GM10847 (cell line): ENCODE measurements around the gene ATF6.

ENCODE experiments used
- POLR2A ChIP-seq: IDR thresholded peaks from 2 replicates; pipeline ENCODE4 v1.6.1; 2011; ENCODE audit not compliant: insufficient read length; ENCODE audit errors: extremely low read depth

The ATF6 gene

GRCh38 chr1:161840363-161840762, 74.2 kb downstream of the ATF6 start:
- no peak for TF ChIP-seq POLR2A

GRCh38 chr1:161843156-161843555, 77.0 kb downstream of the ATF6 start:
- TF ChIP-seq POLR2A: no peak

GRCh38 chr1:161844696-161845095, 78.6 kb downstream of the ATF6 start:
- no peak for TF ChIP-seq POLR2A

GRCh38 chr1:161848676-161849075, 82.6 kb downstream of the ATF6 start:
- no peak for TF ChIP-seq POLR2A

GRCh38 chr1:161849518-161849917, 83.4 kb downstream of the ATF6 start:
- TF ChIP-seq POLR2A: no peak

- TF ChIP-seq POLR2A: no peak
Observed at GRCh38 chr1:161855260-161855659, 89.1 kb downstream of the ATF6 start.

GRCh38 chr1:161858271-161858670, 92.2 kb downstream of the ATF6 start:
- no peak for TF ChIP-seq POLR2A

GRCh38 chr1:161863549-161863948, 97.4 kb downstream of the ATF6 start:
- TF ChIP-seq POLR2A: no peak

- TF ChIP-seq POLR2A: no peak
Observed at GRCh38 chr1:161864577-161864976, 98.5 kb downstream of the ATF6 start.

GRCh38 chr1:161866241-161866640, 100.1 kb downstream of the ATF6 start:
- TF ChIP-seq POLR2A: no peak

- no peak for TF ChIP-seq POLR2A
Observed at GRCh38 chr1:161868832-161869231, 102.7 kb downstream of the ATF6 start.

GRCh38 chr1:161869291-161869690, 103.2 kb downstream of the ATF6 start:
- TF ChIP-seq POLR2A: no peak

GRCh38 chr1:161872506-161872905, 106.4 kb downstream of the ATF6 start:
- TF ChIP-seq POLR2A: no peak

GRCh38 chr1:161879261-161879660, 113.1 kb downstream of the ATF6 start:
- no peak for TF ChIP-seq POLR2A

- TF ChIP-seq POLR2A: no peak
Observed at GRCh38 chr1:161884475-161884874, 118.4 kb downstream of the ATF6 start.

GRCh38 chr1:161885003-161885402, 118.9 kb downstream of the ATF6 start:
- TF ChIP-seq POLR2A: no peak

- no peak for TF ChIP-seq POLR2A
Observed at GRCh38 chr1:161885759-161886158, 119.6 kb downstream of the ATF6 start.

- no peak for TF ChIP-seq POLR2A
Observed at GRCh38 chr1:161886589-161886988, 120.5 kb downstream of the ATF6 start.
